Fibroblast of lung (primary cell): ENCODE measurements around the gene CORIN.

Source experiments
- EZH2 ChIP-seq: IDR thresholded peaks from 2 replicates; pipeline ENCODE4 v1.5.1; 2012; ENCODE audit warnings: low read length, control low read depth, mild to moderate bottlenecking; ENCODE audit errors: missing control alignments
- TF ChIP-seq, protein P1 (sequence below), 2 donors: IDR thresholded peaks in 1 of 2; conservative IDR thresholded peaks in 1 of 2; 1 replicate in 1 of 2; 2 replicates in 1 of 2; pipeline ENCODE4 v1.5.1; 2011 to 2012; ENCODE audit warnings: low read length in 2 of 2, control low read depth in 1 of 2, inconsistent platforms in 1 of 2, low read depth in 1 of 2, mild to moderate bottlenecking in 1 of 2

DNA sequence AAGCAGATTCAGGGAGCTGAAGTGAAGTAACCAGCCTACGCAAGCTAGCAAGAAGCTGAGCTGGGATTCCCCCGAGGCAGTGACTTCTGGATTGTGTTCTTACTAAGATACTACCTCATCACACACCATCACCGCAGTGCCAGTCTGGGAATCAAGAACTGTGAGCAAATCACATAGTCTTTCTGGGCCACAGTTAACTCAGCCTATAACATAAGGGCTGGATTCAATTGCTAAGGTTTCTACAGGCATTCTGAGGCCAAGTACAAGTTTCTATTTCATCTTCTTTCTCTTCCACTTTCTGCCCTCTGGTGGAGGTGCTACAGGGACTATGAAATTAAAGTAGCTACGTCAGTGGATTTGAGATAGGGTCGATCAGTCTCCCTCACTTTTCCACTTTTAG is 1.4 kb upstream of the CORIN start:
- TF ChIP-seq, protein P1, sequence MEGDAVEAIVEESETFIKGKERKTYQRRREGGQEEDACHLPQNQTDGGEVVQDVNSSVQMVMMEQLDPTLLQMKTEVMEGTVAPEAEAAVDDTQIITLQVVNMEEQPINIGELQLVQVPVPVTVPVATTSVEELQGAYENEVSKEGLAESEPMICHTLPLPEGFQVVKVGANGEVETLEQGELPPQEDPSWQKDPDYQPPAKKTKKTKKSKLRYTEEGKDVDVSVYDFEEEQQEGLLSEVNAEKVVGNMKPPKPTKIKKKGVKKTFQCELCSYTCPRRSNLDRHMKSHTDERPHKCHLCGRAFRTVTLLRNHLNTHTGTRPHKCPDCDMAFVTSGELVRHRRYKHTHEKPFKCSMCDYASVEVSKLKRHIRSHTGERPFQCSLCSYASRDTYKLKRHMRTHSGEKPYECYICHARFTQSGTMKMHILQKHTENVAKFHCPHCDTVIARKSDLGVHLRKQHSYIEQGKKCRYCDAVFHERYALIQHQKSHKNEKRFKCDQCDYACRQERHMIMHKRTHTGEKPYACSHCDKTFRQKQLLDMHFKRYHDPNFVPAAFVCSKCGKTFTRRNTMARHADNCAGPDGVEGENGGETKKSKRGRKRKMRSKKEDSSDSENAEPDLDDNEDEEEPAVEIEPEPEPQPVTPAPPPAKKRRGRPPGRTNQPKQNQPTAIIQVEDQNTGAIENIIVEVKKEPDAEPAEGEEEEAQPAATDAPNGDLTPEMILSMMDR (conservative IDR thresholded peaks at IDR 0.05 in 1 of 2, IDR thresholded peaks at IDR 0.05 in 1 of 2; ENCODE audit: low read depth in 1 of 2, low read length in 2 of 2): peak; percentile 43 to 47
- no peak for TF ChIP-seq EZH2
